HEK293 (cell line): ENCODE measurements around the gene CATSPER1.

Source experiments
- CTCF ChIP-seq: fragments of 450-650 bp; formaldehyde crosslinking; IDR thresholded peaks from 2 replicates; pipeline ENCODE4 v1.5.1; 2016; ENCODE audit warnings: missing biosample characterization, missing genetic modification characterization
- ZNF510 ChIP-seq: fragments of 450-650 bp; formaldehyde crosslinking; IDR thresholded peaks from 2 replicates; pipeline ENCODE4 v1.5.1; 2018; ENCODE audit warnings: mild to moderate bottlenecking, missing genetic modification characterization, missing biosample characterization; ENCODE audit not compliant: insufficient replicate concordance

DNA sequence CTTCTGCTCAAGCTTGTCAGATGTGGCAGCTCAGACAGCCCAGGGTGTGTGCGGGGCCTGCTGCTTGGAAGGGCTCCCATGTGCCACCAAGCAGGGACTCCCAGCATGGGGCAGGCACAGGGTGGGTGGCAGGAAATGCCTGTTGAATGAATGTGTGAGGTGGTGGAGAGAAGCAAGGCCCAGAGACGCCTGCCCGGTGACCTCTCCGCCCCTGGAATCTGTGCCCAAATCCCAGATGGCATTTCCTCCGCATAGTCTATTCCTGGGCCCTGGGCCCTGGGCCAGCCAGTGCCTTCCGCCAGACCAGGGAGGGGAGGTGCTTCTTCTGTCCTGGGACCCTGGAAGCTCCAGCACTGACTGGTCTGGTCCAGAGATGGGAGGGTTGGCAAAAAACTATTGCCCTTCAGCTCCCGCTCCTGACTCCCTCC, 10.8 kb downstream of the CATSPER1 start:
- TF ChIP-seq CTCF (tag by site-specific recombination) (no peak), ZNF510 (no peak)
